Stimulated activated naive CD4-positive, alpha-beta T cell (primary cell): Measurements from ENCODE around the gene TRAPPC2B.

ENCODE experiments used
- DNase-seq, 6 experiments: peaks; one replicate each; lab custom pipeline; 2025; lab: John Stamatoyannopoulos, UW

The TRAPPC2B gene

GRCh38 chr19:57362997-57363687 lies at the start of gene TRAPPC2B, which contains the start of gene ZNF547:
TSS of gene TRAPPC2B (plus strand) at chr19:57363551. CDS start at chr19:57364834, 1,283 bp downstream.
TSS of gene ZNF547 (plus strand) at chr19:57363551. CDS start at chr19:57368556, 5,005 bp downstream.
- DNase-seq: peak; percentile 93 to 98 (median 98)

- no peak for DNase-seq
Measured at GRCh38 chr19:57314146-57314545, 49.2 kb upstream of the TRAPPC2B start.

- DNase-seq: no peak
Measured at GRCh38 chr19:57317503-57317902, 45.8 kb upstream of the TRAPPC2B start.

GRCh38 chr19:57319869-57320179 lies 43.5 kb upstream of the TRAPPC2B start:
- no peak for DNase-seq

GRCh38 chr19:57320180-57321084 lies 42.9 kb upstream of the TRAPPC2B start, which contains the start of gene ZNF543:
TSS of gene ZNF543 (plus strand) at chr19:57320472. CDS start at chr19:57320854, 382 bp downstream.
- DNase-seq: peak; percentile 66 to 86 (median 82)

- DNase-seq: no peak
Measured at GRCh38 chr19:57321116-57321515, 42.2 kb upstream of the TRAPPC2B start.

GRCh38 chr19:57321751-57322150 lies 41.6 kb upstream of the TRAPPC2B start:
- no peak for DNase-seq

- no peak for DNase-seq
Measured at GRCh38 chr19:57324992-57325391, 38.4 kb upstream of the TRAPPC2B start.

GRCh38 chr19:57327993-57328392 lies 35.4 kb upstream of the TRAPPC2B start:
- DNase-seq: no peak

GRCh38 chr19:57334191-57334590 lies 29.2 kb upstream of the TRAPPC2B start:
- no peak for DNase-seq

- no peak for DNase-seq
Measured at GRCh38 chr19:57338877-57339276, 24.5 kb upstream of the TRAPPC2B start.

GRCh38 chr19:57342582-57342981 lies 20.8 kb upstream of the TRAPPC2B start:
- DNase-seq: no peak

GRCh38 chr19:57348136-57348535 lies 15.2 kb upstream of the TRAPPC2B start:
- no peak for DNase-seq

- DNase-seq: peak; percentile 47 to 81 (median 74)
Measured at GRCh38 chr19:57350877-57351805, 12.2 kb upstream of the TRAPPC2B start, which contains the start of gene ZNF304. TSS of gene ZNF304 (plus strand) at chr19:57351271. CDS start at chr19:57351665, 394 bp downstream.

GRCh38 chr19:57351867-57352266 lies 11.5 kb upstream of the TRAPPC2B start:
- DNase-seq: no peak

GRCh38 chr19:57355916-57356315 lies 7.4 kb upstream of the TRAPPC2B start:
- no peak for DNase-seq

- no peak for DNase-seq
Measured at GRCh38 chr19:57357406-57357805, 5.9 kb upstream of the TRAPPC2B start.

GRCh38 chr19:57359300-57359699 lies 4.1 kb upstream of the TRAPPC2B start:
- DNase-seq: no peak

- DNase-seq: no peak
Measured at GRCh38 chr19:57362419-57362818, 932 bp upstream of the TRAPPC2B start.

- no peak for DNase-seq
Measured at GRCh38 chr19:57363688-57364181, 384 bp downstream of the TRAPPC2B start.

- no peak for DNase-seq
Measured at GRCh38 chr19:57366776-57367175, 3.4 kb downstream of the TRAPPC2B start.

- no peak for DNase-seq
Measured at GRCh38 chr19:57374179-57374578, 10.8 kb downstream of the TRAPPC2B start.
